ENCODE data around the gene ZDHHC1.

ZDHHC1 gene

DNA sequence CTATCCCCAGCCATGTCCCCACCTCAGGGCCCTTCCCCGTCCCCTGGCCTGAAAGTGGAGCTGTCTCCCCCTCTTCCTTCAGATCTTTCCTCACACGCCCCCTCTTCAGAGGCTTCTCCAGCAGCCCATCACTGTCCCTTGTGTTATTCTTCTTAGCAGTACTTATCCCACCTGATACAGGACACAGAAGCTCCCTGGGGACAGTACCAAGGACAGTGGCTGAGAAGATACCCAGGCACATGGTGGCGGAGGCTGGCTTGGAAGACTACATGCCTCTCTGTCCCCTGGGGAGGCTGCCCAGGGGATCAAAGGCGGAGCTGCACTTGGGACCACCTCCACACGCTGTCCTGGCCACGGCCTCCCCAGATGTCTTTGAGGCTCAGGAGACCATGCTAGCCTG, 38.6 kb upstream of the ZDHHC1 start:
- Mint-ChIP-seq H3K36me3 (peaks cover 19% of the 10 kb centered on the region), H3K4me3 (no peak overlapping the region), H3K27ac (no peak overlapping the region), H3K27me3 (no peaks in the 10 kb centered on the region), H3K4me1 (peaks cover 28% of the 10 kb centered on the region), H3K9me3 (no peaks in the 10 kb centered on the region)
- no peak for ATAC-seq (ENCODE audit: low read depth)
- DNase-seq (ENCODE audit: low spot score in 2 of 2), result no peak

DNA sequence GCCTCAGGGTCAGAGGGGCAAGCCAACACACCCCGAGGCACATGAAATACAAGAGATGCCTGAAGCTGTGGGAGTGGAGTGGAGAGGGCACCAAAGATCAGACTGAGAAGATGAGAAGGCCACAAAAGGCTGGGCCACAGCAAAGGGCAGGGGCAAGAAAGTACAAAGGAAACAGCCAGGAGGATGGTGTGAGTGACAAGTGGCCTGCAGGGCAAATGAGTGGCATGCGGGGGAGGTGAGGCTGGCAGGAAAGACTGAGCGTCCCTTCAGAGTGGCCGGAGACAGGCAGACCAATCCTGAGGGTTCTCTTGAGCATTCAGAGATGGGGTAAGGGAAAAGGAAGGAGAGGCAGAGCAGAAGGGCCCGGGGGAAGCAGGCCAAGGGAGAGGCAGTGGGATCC, 37.8 kb upstream of the ZDHHC1 start:
- Mint-ChIP-seq H3K36me3 (peaks cover 25% of the 10 kb centered on the region), H3K9me3 (no peaks in the 10 kb centered on the region), H3K4me1 (peaks cover 31% of the 10 kb centered on the region), H3K27me3 (no peaks in the 10 kb centered on the region), H3K27ac (no peak overlapping the region), H3K4me3 (no peak overlapping the region)
- ATAC-seq (ENCODE audit: low read depth), result no peak
- no peak for DNase-seq (ENCODE audit: low spot score in 2 of 2)

DNA sequence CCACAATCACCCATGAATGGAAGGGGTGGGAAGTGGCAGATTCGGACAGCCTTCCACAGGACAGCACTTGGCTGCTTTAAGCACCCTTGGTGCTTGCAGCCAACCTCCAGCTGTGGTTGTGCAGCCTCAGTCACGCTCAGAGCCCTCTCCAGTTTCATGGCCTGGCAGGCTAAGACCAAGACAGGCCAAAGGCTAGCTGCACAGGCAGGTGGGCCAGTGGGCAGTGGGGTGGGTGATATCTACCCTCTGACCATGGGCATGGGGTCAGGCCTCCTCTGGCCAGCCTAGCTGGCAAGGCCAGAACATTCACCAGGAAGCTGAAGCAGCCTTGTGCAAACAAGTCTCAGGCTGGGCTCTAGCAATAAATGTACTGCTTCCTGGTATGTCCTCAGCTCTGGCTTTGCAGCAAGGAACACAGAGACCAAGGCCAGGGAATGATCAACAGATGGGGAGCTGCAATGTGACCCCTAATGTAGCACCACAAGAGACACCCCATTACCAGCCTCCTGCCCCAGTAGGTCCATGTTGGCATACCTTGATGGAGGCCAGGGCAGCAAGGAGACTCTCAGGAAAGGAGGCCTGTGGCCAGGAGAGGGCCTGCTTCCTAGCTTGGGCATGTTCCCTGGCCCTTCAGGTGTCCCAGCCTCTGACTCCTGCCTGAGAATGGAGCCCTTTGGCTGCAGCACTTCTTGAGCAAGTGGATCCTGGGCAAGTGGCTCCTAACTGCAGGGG, 35.6 kb upstream of the ZDHHC1 start:
- no peaks in the 10 kb centered on the region for H3K27me3 Mint-ChIP-seq
- H3K36me3 Mint-ChIP-seq, result peaks cover 26% of the 10 kb centered on the region
- H3K27ac Mint-ChIP-seq, result no peak overlapping the region
- H3K4me1 Mint-ChIP-seq, result peaks cover 24% of the 10 kb centered on the region
- no peaks in the 10 kb centered on the region for H3K9me3 Mint-ChIP-seq
- H3K4me3 Mint-ChIP-seq, result no peak overlapping the region
- ATAC-seq (ENCODE audit: low read depth), result no peak
- no peak for DNase-seq (ENCODE audit: low spot score in 2 of 2)

DNA sequence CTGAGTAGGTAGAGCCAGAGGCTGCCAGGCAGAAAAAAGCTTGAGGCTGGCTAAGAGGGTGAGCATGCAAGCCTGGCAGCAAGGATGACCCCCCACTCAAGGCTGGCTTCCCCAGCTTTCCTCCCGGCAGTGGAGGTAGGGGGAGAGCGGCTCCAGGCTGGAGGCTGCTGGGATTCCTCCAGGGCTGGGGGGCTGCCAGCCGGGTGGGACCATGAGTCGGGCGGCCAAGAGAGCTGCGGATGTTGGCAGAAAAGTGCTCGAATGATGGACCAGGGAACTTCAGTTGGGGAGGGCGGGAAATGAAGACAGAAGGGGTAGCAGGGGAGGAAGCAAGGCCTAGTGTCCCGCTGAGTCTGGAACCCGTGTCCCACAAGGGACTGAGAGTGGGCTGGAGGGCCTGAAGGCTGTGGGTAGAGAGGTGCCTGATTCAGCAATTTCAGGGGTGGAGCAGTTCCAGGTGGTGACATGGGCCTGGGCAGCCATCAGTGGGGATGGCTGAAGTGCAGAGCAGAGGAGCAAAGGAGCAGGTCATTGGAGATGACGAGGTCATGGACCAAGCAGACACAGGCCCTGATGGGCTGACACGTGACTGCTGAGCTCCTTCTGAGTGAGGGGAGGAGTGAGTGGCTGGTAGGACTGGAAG, 34.9 kb upstream of the ZDHHC1 start:
- Mint-ChIP-seq H3K9me3 (no peaks in the 10 kb centered on the region), H3K36me3 (peaks cover 28% of the 10 kb centered on the region), H3K4me1 (peaks cover 23% of the 10 kb centered on the region)

DNA sequence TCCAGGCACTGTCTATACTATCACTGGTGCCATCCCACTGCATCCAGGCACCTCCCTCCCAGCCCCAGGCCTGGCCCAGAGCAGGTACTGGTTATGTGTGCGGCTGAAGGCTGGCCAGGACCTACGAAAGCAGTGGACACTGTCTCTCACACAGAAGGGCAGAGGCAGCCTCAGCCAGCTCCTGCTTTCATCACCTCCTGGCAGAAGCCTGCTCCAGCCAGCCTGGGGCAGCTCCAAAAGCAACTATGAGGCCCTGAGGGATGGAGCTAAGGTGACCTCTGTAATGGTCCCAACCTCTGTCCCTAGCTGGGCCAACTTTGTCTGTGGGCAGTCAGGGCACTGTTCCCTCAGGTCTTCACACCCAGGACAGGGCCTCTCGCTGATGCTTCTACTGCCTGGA, 33.5 kb upstream of the ZDHHC1 start:
- no peak for ATAC-seq (ENCODE audit: low read depth)
- Mint-ChIP-seq H3K36me3 (peaks cover 33% of the 10 kb centered on the region), H3K9me3 (no peaks in the 10 kb centered on the region), H3K4me3 (no peak overlapping the region), H3K27me3 (no peaks in the 10 kb centered on the region), H3K27ac (no peak overlapping the region), H3K4me1 (peaks cover 26% of the 10 kb centered on the region)
- no peak for DNase-seq (ENCODE audit: low spot score in 2 of 2)

More for the DNA sequence above, 34.9 kb upstream of the ZDHHC1 start:
- no peak for ATAC-seq (ENCODE audit: low read depth)
- no peak overlapping the region for H3K27ac Mint-ChIP-seq
- no peaks in the 10 kb centered on the region for H3K27me3 Mint-ChIP-seq
- DNase-seq (ENCODE audit: low spot score in 2 of 2), result no peak
- no peak overlapping the region for H3K4me3 Mint-ChIP-seq

DNA sequence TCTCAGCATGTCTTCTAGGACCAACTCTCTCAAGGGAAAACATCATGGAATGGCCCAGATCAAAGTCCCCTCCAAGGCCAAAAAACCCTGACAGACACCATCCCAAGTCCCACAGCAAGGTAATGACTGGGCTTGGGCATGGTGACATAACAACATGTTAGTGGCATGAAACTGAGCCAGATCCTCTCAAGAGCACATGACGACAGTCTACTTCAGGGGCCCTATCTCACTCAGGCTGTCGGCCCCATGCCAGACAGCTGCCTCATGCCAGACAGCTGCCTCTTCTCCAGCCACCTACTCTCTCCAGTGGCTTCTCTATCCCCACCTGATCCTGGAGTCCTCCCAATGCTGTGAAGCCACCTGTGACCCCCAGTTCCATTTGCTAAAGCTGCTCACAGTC, 33.1 kb upstream of the ZDHHC1 start:
- DNase-seq (ENCODE audit: low spot score in 2 of 2) (no peak), ATAC-seq (ENCODE audit: low read depth) (no peak)
- Mint-ChIP-seq H3K36me3 (peaks cover 34% of the 10 kb centered on the region), H3K4me3 (no peak overlapping the region), H3K27me3 (no peaks in the 10 kb centered on the region), H3K4me1 (peaks cover 26% of the 10 kb centered on the region), H3K27ac (no peak overlapping the region), H3K9me3 (no peaks in the 10 kb centered on the region)

DNA sequence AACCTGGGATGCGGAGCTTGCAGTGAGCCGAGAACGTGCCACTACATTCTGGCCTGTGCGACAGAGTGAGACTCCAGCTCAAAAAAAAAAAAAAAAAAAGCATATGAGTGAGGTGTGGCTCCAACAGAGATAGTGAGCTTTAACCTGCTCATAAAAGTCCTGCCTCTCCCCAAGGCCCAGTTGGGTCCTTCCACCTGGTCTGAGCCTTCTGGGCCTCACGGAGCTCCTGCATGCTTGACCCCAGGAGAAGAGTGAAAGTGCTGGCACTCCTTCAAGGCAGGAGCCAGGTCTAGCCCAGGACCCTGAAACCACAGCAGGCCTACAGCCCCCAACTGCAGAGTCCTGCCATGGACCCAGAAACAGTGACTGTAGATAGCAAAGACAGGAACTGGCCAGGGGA, 32.3 kb upstream of the ZDHHC1 start:
- Mint-ChIP-seq H3K27me3 (no peaks in the 10 kb centered on the region), H3K4me3 (no peak overlapping the region), H3K27ac (no peak overlapping the region), H3K9me3 (no peaks in the 10 kb centered on the region), H3K4me1 (peaks cover 20% of the 10 kb centered on the region), H3K36me3 (peaks cover 37% of the 10 kb centered on the region)
- DNase-seq (ENCODE audit: low spot score in 2 of 2) (no peak), ATAC-seq (ENCODE audit: low read depth) (no peak)

DNA sequence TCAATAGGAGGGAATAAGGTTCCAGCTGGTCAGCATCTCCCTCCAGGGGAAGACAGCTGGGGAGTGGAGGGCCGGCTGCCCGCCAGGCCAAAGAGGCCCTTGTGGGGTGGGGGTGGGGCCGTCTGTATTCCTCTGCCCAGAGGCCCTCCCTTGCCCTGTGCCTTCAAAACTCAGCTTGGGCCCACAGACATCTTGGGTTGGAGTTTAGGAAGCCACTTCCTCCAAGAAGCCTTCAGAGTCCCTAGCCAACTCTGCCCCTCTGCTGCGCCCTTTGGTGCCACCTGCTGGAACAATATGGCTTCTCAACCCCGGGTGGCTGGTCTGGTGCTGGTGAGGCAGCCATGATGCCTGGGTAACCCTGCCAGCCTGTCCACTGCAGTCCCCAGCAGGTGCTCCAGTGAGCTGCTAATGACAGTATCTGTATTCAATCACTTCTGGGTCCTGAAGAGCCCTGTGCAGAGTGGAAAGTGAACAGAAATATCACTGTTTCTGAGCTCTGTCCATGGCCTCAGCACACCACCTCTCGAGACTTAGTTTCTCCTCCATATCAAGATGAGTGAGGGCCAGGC, 31.3 kb upstream of the ZDHHC1 start:
- H3K36me3 Mint-ChIP-seq, result peaks cover 36% of the 10 kb centered on the region
- peaks cover 18% of the 10 kb centered on the region for H3K4me1 Mint-ChIP-seq
- ATAC-seq (ENCODE audit: low read depth) (peak; percentile 69), DNase-seq (ENCODE audit: low spot score in 2 of 2) (peak in 1 of 2 donors; percentile 45)
- H3K9me3 Mint-ChIP-seq, result no peaks in the 10 kb centered on the region
- no peak overlapping the region for H3K27ac Mint-ChIP-seq
- no peak overlapping the region for H3K4me3 Mint-ChIP-seq
- no peaks in the 10 kb centered on the region for H3K27me3 Mint-ChIP-seq

DNA sequence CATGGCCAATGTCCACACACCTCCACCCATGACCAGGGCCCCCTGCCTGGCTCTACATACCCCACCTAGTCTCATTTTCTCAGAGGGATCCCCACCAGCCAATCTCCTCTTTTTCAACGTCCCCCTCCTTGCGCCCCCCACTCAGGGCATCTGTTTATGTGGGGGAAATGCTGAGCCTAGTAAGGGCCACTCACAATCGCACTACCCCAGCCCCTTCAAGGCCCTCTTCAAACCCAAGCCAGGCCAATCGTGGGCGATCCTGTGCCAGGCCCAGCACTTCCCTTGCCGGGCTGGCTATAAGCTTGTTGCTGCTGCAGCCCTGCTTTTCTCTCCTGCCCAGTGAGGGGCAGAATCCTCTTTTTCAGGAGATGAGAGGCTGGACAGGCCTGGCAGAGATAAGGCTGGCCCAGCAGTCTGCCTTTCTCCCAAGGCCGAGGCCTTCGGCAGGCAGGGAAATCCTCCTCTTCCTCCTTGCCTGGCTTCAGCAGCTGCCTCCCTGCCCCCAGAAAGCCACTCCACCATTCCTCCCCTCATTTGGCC, 30.8 kb upstream of the ZDHHC1 start:
- Mint-ChIP-seq H3K27me3 (no peaks in the 10 kb centered on the region), H3K36me3 (peaks cover 36% of the 10 kb centered on the region), H3K4me3 (no peak overlapping the region), H3K27ac (peak overlapping the region; percentile 61), H3K9me3 (no peaks in the 10 kb centered on the region), H3K4me1 (peaks cover 18% of the 10 kb centered on the region)
- no peak for ATAC-seq (ENCODE audit: low read depth)
- no peak for DNase-seq (ENCODE audit: low spot score in 2 of 2)

DNA sequence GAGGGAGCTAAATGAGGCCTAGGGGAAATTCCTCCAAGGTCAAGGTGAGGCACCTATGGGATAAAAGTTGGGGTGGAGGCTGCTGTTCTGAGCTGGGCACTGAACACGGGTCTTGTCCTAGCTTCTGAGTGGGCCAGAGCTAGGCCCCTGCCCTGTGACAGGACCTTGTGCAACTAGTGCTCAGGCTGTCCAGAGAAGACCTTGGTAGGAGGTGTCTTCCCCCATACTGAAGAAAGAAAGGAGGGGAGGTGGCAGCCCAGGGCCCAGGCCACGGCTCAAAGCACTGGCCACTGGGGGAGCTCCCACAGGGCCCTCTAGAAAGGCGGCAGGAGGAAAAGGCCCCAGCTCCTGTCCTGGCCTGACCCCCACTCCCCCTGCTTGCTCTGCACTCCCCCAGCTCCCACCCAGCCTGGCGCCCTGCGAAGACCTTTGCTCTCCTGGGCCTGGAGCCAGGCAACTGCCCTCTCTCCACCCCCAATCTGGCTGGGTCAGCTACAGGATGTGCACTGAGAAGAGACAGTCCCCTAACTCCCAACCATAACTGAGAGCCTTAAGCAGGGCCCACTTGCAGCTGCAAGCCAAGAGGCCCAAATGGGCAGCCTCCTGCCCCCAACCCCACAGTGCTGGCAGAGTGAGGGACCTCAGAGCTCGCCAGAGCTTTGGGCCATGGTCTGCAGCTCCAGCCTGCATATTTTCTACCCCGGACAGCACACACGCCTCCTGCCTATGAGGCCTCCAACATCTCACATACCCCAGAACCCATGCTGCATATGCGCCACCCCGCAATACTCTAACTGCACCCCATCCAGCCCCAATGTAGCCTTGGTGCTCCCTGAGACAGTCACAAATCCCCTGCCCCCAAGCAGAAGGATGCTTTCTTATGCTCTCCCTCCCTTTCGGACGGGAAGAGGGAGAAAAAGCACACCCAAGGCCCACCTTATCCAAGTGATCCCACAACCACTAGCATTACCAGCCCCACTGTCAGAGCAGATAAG, 29.9 kb upstream of the ZDHHC1 start:
- Mint-ChIP-seq H3K4me1 (peaks cover 17% of the 10 kb centered on the region), H3K36me3 (peaks cover 34% of the 10 kb centered on the region), H3K27me3 (no peaks in the 10 kb centered on the region), H3K4me3 (no peak overlapping the region), H3K9me3 (no peaks in the 10 kb centered on the region), H3K27ac (peak overlapping the region; percentile 61)
- ATAC-seq (ENCODE audit: low read depth) (no peak), DNase-seq (ENCODE audit: low spot score in 2 of 2) (no peak)

DNA sequence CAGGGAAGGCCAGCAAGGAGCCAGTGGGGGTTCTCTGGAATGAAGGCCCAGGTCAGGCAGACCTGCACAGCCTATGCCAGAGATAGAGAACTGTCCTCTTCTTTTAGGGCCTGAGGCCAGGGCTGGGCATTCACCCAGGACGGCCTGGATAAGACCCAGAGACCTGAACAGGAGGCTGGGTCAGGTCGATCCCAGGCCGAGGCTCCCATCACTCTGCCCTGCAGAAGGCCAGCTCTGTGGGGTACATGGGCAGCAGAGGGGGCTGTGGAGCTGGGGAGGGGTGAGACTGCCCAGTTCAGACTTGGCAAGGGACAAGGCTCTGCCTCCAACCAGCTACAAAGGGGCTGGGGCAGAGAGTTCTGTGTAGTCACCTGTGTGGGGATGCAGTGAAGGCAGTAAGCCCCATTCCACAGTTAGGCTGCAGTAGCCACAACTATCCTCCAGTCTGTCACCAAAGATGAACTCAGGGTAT, 29.2 kb upstream of the ZDHHC1 start:
- H3K4me1 Mint-ChIP-seq, result peaks cover 12% of the 10 kb centered on the region
- no peaks in the 10 kb centered on the region for H3K27me3 Mint-ChIP-seq
- H3K36me3 Mint-ChIP-seq, result peaks cover 29% of the 10 kb centered on the region
- no peak overlapping the region for H3K27ac Mint-ChIP-seq
- H3K4me3 Mint-ChIP-seq, result no peak overlapping the region
- no peak for ATAC-seq (ENCODE audit: low read depth)
- H3K9me3 Mint-ChIP-seq, result no peaks in the 10 kb centered on the region
- DNase-seq (ENCODE audit: low spot score in 2 of 2), result no peak

DNA sequence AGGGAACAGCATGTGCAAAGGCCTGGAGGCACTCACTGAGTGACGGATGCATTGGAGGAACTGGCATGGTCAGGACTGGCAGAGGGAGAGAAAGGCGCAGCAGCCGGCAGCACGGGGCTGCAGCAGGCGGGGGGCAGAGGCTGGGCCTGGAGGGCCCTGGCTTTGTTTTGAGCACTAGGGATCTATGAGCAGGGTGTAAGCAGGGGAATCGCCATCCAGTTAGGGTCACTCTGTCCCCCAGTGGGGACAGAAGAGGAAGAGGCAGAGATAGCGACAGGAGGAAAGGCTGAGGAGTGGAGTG, 28.8 kb upstream of the ZDHHC1 start:
- peaks cover 8% of the 10 kb centered on the region for H3K4me1 Mint-ChIP-seq
- no peak for DNase-seq (ENCODE audit: low spot score in 2 of 2)
- no peak overlapping the region for H3K4me3 Mint-ChIP-seq
- no peaks in the 10 kb centered on the region for H3K27me3 Mint-ChIP-seq
- no peaks in the 10 kb centered on the region for H3K9me3 Mint-ChIP-seq
- peaks cover 28% of the 10 kb centered on the region for H3K36me3 Mint-ChIP-seq
- H3K27ac Mint-ChIP-seq, result no peak overlapping the region
- ATAC-seq (ENCODE audit: low read depth), result no peak

DNA sequence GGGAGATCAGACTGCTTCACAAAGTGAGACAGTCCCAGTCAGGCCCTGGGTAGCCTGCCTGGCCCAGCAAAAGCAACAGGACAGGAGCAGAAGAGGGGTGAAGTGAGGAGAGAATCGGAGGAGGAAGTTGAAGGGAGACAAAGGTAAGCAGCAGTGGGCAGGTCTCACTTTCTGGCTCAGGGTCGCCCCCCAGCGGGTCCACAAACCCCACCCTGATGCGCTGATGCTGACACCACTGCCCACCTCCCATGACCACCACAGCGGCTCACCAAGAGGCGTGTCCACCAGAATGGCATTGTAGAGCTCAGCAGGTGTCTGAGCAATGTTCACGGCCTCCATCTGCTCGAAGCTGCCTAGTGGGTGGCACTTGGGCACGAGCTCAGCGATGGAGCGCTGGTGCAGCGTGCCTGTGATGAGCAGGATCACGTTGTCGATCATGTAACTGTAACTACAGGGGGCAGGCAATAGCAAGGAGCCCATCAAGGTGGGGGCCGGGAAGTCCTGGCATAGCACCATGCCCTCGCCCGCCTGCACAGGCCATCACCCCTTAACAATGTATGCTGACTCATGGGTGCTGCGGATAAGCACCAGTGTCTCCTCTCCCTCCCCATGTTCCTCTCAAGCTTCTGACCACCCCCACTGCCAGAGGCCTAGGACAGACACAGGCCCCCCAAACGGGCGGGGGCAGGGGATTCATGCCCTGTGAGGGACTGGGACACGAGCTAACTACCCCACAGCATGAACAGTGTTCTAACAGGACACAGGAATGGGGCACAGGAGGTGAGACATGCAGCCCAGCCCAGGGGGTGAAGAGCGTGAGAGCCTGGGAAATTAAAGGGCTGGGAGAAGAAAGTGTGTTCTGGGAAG, 28.2 kb upstream of the ZDHHC1 start:
- Mint-ChIP-seq H3K9me3 (no peaks in the 10 kb centered on the region), H3K36me3 (peaks cover 26% of the 10 kb centered on the region), H3K4me1 (peaks cover 6% of the 10 kb centered on the region), H3K27ac (no peak overlapping the region), H3K4me3 (no peak overlapping the region), H3K27me3 (no peaks in the 10 kb centered on the region)
- ATAC-seq (ENCODE audit: low read depth), result no peak
- DNase-seq (ENCODE audit: low spot score in 2 of 2), result no peak

All from memory B cell (primary cell).